Effector CD8-positive, alpha-beta T cell (primary cell): ENCODE measurements around the gene TTLL1.

Experiments used
- DNase-seq: peaks from one replicate; lab custom pipeline; 2025; lab: John Stamatoyannopoulos, UW
- total RNA-seq, 4 experiments: gene quantifications; one replicate each; lab custom pipeline; 2026; lab: John Stamatoyannopoulos, UW

The TTLL1 gene
- 5.1 to 8.7 (median 6.3) reads per million in 4 experiments for total RNA-seq

- peak; percentile 68 for DNase-seq
Observed at GRCh38 chr22:43088984-43089717, at the start of gene TTLL1. TSS of gene TTLL1 (minus strand) at chr22:43089391. CDS start at chr22:43075586, 13,805 bp downstream.

GRCh38 chr22:43136801-43137200, 47.6 kb upstream of the TTLL1 start:
- DNase-seq: no peak

- peak; percentile 24 for DNase-seq
Observed at GRCh38 chr22:43136255-43136654, 47.1 kb upstream of the TTLL1 start.

- no peak for DNase-seq
Observed at GRCh38 chr22:43135565-43135964, 46.4 kb upstream of the TTLL1 start.

GRCh38 chr22:43134553-43134952, 45.4 kb upstream of the TTLL1 start:
- DNase-seq: no peak

GRCh38 chr22:43133401-43133800, 44.2 kb upstream of the TTLL1 start:
- no peak for DNase-seq

GRCh38 chr22:43131773-43132501, 42.7 kb upstream of the TTLL1 start:
- no peak for DNase-seq

GRCh38 chr22:43129426-43130425, 40.5 kb upstream of the TTLL1 start:
- DNase-seq: no peak

GRCh38 chr22:43128928-43129424, 39.8 kb upstream of the TTLL1 start:
- DNase-seq: no peak

GRCh38 chr22:43128116-43128515, 38.9 kb upstream of the TTLL1 start:
- DNase-seq: no peak

- DNase-seq: no peak
Observed at GRCh38 chr22:43127166-43127908, 38.1 kb upstream of the TTLL1 start.

- DNase-seq: no peak
Observed at GRCh38 chr22:43126501-43127165, 37.4 kb upstream of the TTLL1 start.

- DNase-seq: no peak
Observed at GRCh38 chr22:43118953-43119458, 29.8 kb upstream of the TTLL1 start.

GRCh38 chr22:43118024-43118849, 29.0 kb upstream of the TTLL1 start:
- no peak for DNase-seq

- DNase-seq: no peak
Observed at GRCh38 chr22:43116932-43117331, 27.7 kb upstream of the TTLL1 start.

GRCh38 chr22:43114958-43115357, 25.8 kb upstream of the TTLL1 start:
- DNase-seq: no peak

- no peak for DNase-seq
Observed at GRCh38 chr22:43113526-43114251, 24.5 kb upstream of the TTLL1 start.

GRCh38 chr22:43110927-43111623, 21.9 kb upstream of the TTLL1 start:
- DNase-seq: peak; percentile 31
